Stimulated activated CD4-positive, alpha-beta T cell treated with anti-CD3 and anti-CD28 coated beads, TNF-alpha, amount 100 ng/mL, for 4 hours (primary cell): ENCODE results near the gene FER.
A peak's percentile ranks its signal among the peaks of the same experiment; 100 is the strongest.
"Not testable (repeated sequence)": the region's sequence is repeated elsewhere in the genome, so short reads cannot be mapped to it uniquely, and the experiment has no call there.

ENCODE experiments used
- DNase-seq, 3 experiments: peaks; one replicate each; pipeline ENCODE4 v3.0.0-alpha.2; 2020; ENCODE audit warnings: low read depth in 3 of 3

Gene FER

GRCh38 chr5:108747774-108748400, at the start of gene FER:
Gene FER, plus strand, starts transcription at chr5:108747897. Its CDS starts 50,286 bp downstream, at chr5:108798183.
- DNase-seq = peak in 1 of 3 experiments; percentile 24

DNA sequence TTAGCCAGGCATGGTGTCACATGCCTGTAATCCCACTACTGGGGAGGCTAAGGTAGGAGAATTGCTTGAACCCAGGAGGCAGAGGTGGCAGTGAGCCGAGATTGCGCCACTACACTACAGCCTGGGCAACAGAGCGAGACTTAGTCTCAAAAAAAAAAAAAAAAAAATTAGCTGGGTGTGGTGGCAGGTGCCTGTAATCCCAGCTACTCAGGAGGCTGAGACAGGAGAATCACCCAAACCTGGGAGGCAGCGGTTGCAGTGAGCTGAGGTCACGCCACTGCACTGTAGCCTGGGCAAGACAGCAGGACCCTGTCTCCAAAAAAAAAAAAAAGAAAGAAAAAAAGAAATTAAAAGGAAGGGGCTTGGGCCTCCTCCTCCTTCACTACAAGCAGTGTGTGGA, 47.3 kb upstream of the FER start:
- DNase-seq = not testable (repeated sequence)

DNA sequence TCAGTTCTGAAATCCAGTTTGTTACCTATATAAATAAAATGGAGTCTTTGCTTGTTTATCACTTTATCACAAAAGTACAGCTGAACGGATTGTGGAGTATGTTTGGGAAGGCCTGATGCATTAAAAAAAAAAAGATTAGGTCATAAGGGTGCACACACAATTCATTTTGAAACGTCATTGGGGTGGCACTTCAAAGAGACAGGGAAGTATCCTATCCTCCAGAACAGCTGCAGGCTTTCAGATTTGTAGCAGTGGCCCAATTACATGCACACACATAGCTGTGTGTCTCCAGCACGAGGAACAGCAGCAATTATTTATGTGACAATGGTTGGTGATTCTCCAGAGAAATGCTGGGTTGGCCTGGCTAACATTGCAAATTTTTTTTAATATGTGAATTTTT, 46.8 kb upstream of the FER start:
- no peak for DNase-seq

DNA sequence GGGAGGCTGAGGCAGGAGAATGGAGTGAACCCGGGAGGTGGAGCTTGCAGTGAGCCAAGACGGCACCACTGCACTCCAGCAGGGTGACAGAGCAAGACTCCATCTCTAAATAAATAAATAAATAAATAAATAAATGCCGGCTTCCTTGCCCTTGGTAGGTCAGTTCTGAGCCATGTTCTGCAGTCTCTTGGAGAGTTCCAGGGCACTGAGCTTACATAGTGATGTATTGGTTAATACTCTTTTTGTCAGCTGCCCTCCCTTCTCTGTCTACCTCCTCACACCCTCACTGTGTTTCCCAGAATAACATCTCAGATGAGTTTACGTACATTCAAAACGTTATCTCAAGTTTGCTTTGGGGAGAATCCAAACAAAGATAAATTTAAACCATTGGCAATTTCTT, 45.2 kb upstream of the FER start:
- DNase-seq = no peak

- no peak for DNase-seq
Observed at GRCh38 chr5:108703313-108703712, 44.4 kb upstream of the FER start.

GRCh38 chr5:108707141-108707540, 40.6 kb upstream of the FER start:
- no peak for DNase-seq

GRCh38 chr5:108711898-108712297, 35.8 kb upstream of the FER start:
- DNase-seq = no peak

DNA sequence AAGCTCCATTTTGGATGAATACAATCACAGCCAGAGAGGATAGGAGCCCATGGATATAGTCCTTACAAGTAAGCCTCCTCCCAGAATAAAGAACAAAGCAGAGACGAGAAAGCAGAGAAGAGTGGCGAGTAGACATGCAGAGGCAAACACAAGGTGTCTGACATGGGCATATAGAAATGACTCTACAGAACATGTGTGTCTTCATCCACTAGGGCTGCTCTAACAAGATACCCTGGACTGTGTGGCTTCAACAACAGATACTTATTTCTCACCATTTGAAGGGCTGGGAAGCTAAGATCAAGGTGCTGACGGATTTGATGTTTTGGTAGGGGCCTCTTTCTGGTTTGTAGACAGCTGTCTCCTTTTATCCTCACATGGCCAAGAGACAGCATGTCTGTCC, 32.3 kb upstream of the FER start:
- DNase-seq = no peak

GRCh38 chr5:108720391-108720790, 27.3 kb upstream of the FER start:
- no peak for DNase-seq

GRCh38 chr5:108726446-108727235, 21.1 kb upstream of the FER start:
- no peak for DNase-seq

- DNase-seq = no peak
Observed at GRCh38 chr5:108727236-108727650, 20.5 kb upstream of the FER start.

DNA sequence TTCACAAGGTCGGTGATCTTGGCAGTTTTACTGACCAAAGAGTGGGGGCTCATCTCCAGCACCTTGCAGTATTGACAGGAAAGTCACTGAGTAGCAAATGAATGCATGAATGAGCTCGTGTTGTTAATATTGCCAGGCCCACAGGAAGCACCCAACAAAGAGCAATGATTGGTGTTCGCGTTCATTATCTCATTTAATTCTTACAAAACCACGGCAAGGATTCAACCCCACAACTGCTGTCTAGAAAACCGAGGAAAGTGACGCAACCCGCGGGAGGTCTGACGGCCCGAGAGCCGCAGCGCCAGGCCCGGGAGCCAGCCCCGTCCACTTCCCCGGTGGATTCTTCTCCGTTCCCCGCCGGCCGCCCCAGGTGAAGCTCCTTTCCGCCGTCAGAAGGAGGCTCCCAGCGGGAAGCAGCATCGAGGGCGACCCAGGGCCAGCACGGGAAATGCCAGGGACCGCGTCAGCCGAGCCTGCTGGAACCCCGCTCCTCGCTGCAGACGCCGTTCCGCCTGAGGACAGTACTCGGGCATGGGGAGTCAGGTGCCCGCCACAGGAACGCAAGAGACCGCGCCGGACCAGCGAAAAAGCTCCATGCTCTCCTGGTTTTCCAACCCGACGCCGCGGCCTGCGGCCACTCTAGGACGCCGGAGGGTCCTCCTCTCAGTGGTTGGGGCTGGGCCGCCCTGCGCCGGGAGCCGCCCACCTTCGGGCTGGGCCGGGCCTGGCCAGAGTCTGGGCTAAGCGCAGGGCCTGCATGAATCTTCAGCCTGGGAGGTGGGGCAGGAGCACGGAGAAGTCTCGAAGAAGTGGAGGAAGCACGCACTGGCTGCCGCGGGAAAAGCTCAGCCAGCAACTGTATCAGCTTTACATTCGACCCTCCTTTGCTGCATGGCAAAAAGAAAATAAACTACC, 19.8 kb upstream of the FER start:
- peak in 1 of 3 experiments; percentile 3 for DNase-seq

DNA sequence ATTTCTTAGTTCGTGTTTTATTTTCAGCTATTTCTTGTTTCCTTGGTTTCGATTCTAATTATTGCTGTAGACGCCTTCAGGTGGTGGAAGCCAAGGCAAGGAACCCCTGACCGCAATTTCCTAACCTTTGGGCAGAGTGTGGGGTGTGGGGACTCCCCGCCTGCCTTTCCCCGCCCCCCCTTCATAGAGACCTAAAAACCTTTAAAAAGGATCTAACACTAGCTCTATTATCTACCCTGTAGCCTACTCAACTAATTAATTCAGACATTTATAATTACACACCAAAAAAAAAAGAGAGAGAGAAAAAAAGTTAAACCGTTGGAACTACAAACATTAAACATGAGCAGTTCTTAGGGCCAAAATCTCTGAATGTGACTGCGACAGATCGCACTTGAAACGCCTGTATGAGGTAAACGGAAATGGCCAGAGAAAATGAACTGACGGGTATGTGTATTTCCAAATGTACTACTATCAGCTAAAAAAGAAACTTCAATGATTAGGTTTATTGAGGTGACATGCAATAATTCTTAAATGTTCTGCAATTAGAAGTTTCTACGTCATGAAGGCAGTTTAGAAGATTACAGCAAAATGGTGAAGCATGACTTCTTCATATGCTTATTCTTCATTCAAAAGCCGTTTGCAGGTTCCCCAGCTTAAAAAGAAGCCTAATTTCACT, 19.0 kb upstream of the FER start:
- peak in 2 of 3 experiments; percentile 38 to 47 for DNase-seq

- DNase-seq = no peak
Observed at GRCh38 chr5:108729242-108729615, 18.5 kb upstream of the FER start.

DNA sequence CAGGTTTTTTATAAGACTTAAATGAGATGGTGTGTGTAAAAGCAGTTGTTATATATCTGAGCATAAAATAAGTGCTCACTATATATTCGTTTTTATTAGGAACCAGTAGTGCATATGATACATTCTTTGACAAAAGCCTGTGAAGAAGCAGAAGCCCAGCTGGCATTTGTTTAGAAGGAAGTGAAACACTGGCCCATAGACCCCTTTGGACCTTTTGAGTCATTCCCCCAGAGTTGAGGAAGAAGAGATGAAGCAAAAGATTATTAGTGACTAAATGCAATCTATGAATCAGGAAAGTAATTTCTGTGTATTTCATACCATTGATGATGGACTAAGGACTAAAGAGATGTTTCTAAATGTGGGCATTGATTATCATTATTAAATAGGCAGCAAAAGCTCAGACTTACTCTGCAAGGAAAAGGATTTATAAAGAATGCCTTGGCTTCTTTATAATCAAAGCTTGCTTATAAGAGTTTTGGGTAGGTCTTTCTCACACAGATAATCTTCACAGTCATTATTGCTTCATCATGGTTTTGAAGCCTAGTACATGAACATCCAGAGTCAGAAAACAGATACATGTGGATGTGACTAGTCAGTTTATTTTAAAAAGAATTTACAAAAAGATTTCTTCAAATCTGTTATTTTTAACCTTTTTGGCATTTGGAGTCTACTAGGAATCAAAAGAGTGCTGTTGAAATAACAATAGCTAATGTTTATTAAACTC, 16.9 kb upstream of the FER start:
- no peak for DNase-seq

DNA sequence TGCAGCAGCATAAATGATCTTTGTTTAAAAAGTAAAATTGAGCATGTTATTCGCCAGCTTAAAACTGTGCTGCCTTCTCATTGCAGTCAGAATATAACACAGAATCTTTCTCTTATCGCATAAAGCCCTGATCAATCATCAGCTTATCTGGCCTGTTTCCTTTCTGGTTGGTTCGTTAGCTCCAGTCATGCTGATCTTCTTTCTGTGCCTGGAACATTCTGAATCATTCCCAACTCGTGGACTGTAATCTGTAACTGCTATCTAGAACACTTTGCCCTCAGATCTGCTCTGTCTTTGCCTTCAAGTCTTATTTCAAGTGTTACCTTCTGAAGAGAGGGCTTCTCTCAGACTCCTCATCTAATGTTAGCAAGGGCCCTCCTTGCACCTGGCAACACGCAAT, 11.9 kb upstream of the FER start:
- no peak for DNase-seq

GRCh38 chr5:108736855-108737254, 10.8 kb upstream of the FER start:
- DNase-seq = no peak

GRCh38 chr5:108739376-108739775, 8.3 kb upstream of the FER start:
- DNase-seq = no peak

- no peak for DNase-seq
Observed at GRCh38 chr5:108739906-108740305, 7.8 kb upstream of the FER start.

DNA sequence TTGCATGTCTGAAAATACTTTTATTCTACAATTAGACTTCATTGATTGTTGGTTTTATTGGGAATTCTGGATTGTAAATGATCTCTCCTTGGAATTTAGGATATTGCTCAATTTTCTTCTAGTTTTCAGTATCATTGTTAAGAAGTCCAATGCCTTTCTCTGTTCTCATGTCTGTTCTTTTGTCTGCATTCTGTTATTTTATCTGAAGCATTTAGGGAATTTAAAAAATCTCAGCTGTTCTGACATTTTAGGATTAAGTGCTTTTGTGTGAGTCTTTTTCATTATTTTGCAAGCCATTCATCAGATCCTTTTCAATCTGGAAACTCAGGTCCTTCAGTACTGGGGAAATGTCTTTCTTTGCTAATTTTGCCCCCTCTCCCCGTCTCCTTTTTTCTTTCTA, 4.4 kb upstream of the FER start:
- no peak for DNase-seq

DNA sequence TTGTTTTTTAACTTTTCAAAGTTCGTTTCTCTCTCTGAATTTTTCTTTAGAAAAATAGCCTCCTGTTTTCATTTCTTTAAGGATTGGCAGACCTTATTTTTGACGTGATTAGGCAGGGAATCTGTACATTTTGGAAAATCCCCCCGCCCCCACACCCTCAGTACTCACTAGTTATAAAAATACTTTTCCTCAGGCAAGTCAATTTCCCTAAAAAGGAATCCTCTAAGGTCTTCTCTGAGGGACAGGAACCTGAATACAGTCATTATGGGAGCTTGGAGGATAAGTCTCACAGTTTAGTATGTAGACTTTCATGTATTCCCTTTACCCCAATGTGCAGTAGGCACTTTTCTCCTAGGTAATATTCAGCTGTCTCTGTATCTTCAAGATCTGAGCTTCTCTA, 3.9 kb upstream of the FER start:
- no peak for DNase-seq
